ENCODE results near the gene MRPL16. TPM values are rescaled to one million over a fixed set of nuclear protein-coding genes. Genes with fewer than 3 reads are reported as not detected.
A peak's percentile ranks its signal among the peaks of the same experiment; 100 is the strongest.

Gene MRPL16
- total RNA-seq: 10 to 100 TPM in 4 of 5 donors, 1 to 10 TPM in 1; 8.8 to 47.2 (median 28.6) TPM
- 10 to 100 TPM; 51.8 to 65.4 (median 58.0) TPM for polyA plus RNA-seq
- long read RNA-seq, donor 1, transcript MRPL16-201 (4 exons, 1,182 nt): major isoform, 8 of 9 reads
- long read RNA-seq, donor 1, partial matches to known transcripts: 0 of 9 reads
- long read RNA-seq, donor 1, other reads (novel, unspliced or antisense): 0 of 9 reads
- long read RNA-seq, donor 2, transcript MRPL16-201 (4 exons, 1,182 nt): major isoform, 16 of 17 reads
- long read RNA-seq, donor 2, partial matches to known transcripts: 0 of 17 reads
- long read RNA-seq, donor 2, other reads (novel, unspliced or antisense): 0 of 17 reads
- long read RNA-seq, donor 3, transcript MRPL16-201 (4 exons, 1,182 nt): major isoform, 15 of 17 reads
- long read RNA-seq, donor 3, partial matches to known transcripts: 0 of 17 reads
- long read RNA-seq, donor 3, other reads (novel, unspliced or antisense): 0 of 17 reads
- long read RNA-seq, donor 4, partial matches to known transcripts: 0 of 2 reads
- long read RNA-seq, donor 4, other reads (novel, unspliced or antisense): 0 of 2 reads
- long read RNA-seq, donor 5, transcript MRPL16-201 (4 exons, 1,182 nt): major isoform, 29 of 30 reads
- long read RNA-seq, donor 5, partial matches to known transcripts: 0 of 30 reads
- long read RNA-seq, donor 5, other reads (novel, unspliced or antisense): 0 of 30 reads
- long read RNA-seq, donor 6, transcript MRPL16-201 (4 exons, 1,182 nt): major isoform, 58 of 65 reads
- long read RNA-seq, donor 6, partial matches to known transcripts: 5 of 65 reads
- long read RNA-seq, donor 6, other reads (novel, unspliced or antisense): 0 of 65 reads
- long read RNA-seq, donor 7, transcript MRPL16-201 (4 exons, 1,182 nt): major isoform, 28 of 28 reads
- long read RNA-seq, donor 7, partial matches to known transcripts: 0 of 28 reads
- long read RNA-seq, donor 7, other reads (novel, unspliced or antisense): 0 of 28 reads
- long read RNA-seq, donor 8, transcript MRPL16-201 (4 exons, 1,182 nt): major isoform, 29 of 31 reads
- long read RNA-seq, donor 8, partial matches to known transcripts: 0 of 31 reads
- long read RNA-seq, donor 8, other reads (novel, unspliced or antisense): 0 of 31 reads
- long read RNA-seq, donor 9, transcript MRPL16-201 (4 exons, 1,182 nt): major isoform, 22 of 22 reads
- long read RNA-seq, donor 9, partial matches to known transcripts: 0 of 22 reads
- long read RNA-seq, donor 9, other reads (novel, unspliced or antisense): 0 of 22 reads
- long read RNA-seq, donor 10, transcript MRPL16-201 (4 exons, 1,182 nt): major isoform, 13 of 14 reads
- long read RNA-seq, donor 10, partial matches to known transcripts: 0 of 14 reads
- long read RNA-seq, donor 10, other reads (novel, unspliced or antisense): 0 of 14 reads

- Histone ChIP-seq H3K27me3 (peaks cover 0 to 5% (median 0%) of the 10 kb centered on the region in 3 donors), H3K9me3 (no peaks in the 10 kb centered on the region), H3K4me3 (peak within 1 kb of the TSS; percentile 67 to 90 (median 88)), H3K4me1 (peaks cover 8 to 26% (median 19%) of the 10 kb centered on the region in 4 donors), H3K36me3 (peaks cover 18 to 39% (median 34%) of the 10 kb centered on the region in 4 donors), H3K27ac (peak within 1 kb of the TSS; percentile 78 to 92 (median 89))
- 0 to 1% (median 1%) methylated on average over 31 to 54 of the region's 54 CpGs for WGBS, 5 donors
- TF ChIP-seq POLR2AphosphoS5 (IDR thresholded peaks at IDR 0.05) (peak in 2 of 3 donors; percentile 79 to 86), POLR2A (IDR thresholded peaks at IDR 0.05) (peak in 1 of 4 donors; percentile 33), CTCF (IDR thresholded peaks at IDR 0.05) (peak in 3 of 7 experiments; percentile 20 to 47 (median 36)), EP300 (IDR thresholded peaks at IDR 0.05) (no peak)
- peak; percentile 95 to 96 for DNase-seq
- intact Hi-C loops (cut with DNase I; ENCODE audit: low total_unique reads): no loop called here
Observed at GRCh38 chr11:59810189-59810910, at the start of gene MRPL16. TSS of gene MRPL16 (minus strand) at chr11:59810778. CDS start at chr11:59810658, 120 bp downstream.

- H3K27me3 ChIP-seq: no peaks in the 10 kb centered on the region
- TF ChIP-seq EP300 (IDR thresholded peaks at IDR 0.05) (no peak), CTCF (IDR thresholded peaks at IDR 0.05) (no peak), POLR2AphosphoS5 (IDR thresholded peaks at IDR 0.05) (no peak), POLR2A (IDR thresholded peaks at IDR 0.05) (no peak)
- peaks cover 0 to 14% (median 0%) of the 10 kb centered on the region in 4 donors for H3K4me1 ChIP-seq
- no peak overlapping the region for H3K27ac ChIP-seq
- DNase-seq: no peak
- H3K9me3 ChIP-seq: no peaks in the 10 kb centered on the region
- no peaks in the 10 kb centered on the region for H3K36me3 ChIP-seq
- intact Hi-C loops (cut with DNase I; ENCODE audit: low total_unique reads): no loop called here
- no peak overlapping the region for H3K4me3 ChIP-seq
Observed at GRCh38 chr11:59859673-59860072, 49.1 kb upstream of the MRPL16 start.

DNA sequence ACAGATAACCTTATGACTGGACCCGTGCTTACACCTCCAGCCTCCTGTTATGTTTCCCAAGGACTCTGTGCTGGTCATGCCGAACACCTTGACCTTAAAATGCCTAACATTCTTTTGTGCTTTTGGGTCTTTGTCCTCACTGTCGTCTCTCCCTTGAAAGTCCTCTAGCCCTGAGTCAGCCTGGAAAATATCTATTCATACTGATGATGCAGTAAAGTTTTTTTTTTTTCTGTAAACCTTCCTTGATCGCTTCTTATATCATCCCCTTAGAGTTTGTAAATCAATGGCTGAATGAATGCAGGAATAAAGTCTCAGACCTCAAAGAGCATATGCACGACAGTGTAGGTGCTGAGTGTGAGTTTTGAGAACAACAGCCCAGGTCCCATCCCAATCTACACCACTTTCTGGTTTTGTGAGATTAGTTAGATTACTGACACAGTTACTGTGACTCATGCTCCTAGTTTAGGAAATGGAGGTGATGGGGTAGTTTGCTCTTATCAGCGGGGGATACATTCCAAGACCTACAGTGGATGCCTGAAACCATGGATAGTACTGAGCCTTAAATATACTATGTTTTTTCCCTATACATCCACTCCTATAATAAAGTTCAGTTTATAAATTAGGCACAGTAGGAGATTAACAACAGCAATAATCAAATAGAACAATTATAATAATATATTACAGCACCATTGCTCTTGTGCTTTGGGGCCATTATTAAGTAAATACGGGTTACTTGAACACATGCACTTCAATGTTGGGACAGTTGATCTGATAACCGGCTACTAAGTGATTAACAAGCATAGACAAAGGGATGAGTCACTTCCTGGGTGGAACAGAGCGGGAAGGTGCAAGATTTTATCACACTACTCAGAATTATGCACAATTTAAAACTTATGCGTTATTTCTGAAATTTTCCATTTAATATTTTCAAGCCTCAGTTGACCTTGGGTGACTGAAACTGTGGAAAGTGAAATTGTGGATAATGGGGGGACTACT lies 47.2 kb upstream of the MRPL16 start:
- H3K36me3 ChIP-seq: no peaks in the 10 kb centered on the region
- H3K9me3 ChIP-seq: no peaks in the 10 kb centered on the region
- intact Hi-C loops (cut with DNase I; ENCODE audit: low total_unique reads): no loop called here
- H3K4me1 ChIP-seq: peaks cover 0 to 11% (median 0%) of the 10 kb centered on the region in 4 donors
- H3K27me3 ChIP-seq: no peaks in the 10 kb centered on the region
- TF ChIP-seq CTCF (IDR thresholded peaks at IDR 0.05) (no peak), POLR2A (IDR thresholded peaks at IDR 0.05) (no peak), EP300 (IDR thresholded peaks at IDR 0.05) (no peak), POLR2AphosphoS5 (IDR thresholded peaks at IDR 0.05) (no peak)
- DNase-seq: no peak
- WGBS, 5 donors: 66 to 75% (median 71%) methylated on average over 10 of the region's 10 CpGs
- H3K27ac ChIP-seq: no peak overlapping the region
- H3K4me3 ChIP-seq: no peak overlapping the region
